ENCODE measurements around the gene INHA.

INHA gene

GRCh38 chr2:219549619-219550018 is 22.5 kb upstream of the INHA start:
- Histone ChIP-seq H3K4me1 (ENCODE audit: control insufficient read depth, insufficient read depth, low read length) (peaks cover 14% of the 10 kb centered on the region), H3K36me3 (ENCODE audit: control insufficient read depth, insufficient read depth, low read length) (no peaks in the 10 kb centered on the region), H3K4me3 (ENCODE audit: insufficient read depth, low read depth, low read length) (no peak overlapping the region), H3K27ac (ENCODE audit: insufficient read depth, low read depth, low read length, poor library complexity, severe bottlenecking) (no peak overlapping the region), H3K9me3 (ENCODE audit: control insufficient read depth, low read length) (no peaks in the 10 kb centered on the region), H3K27me3 (ENCODE audit: control insufficient read depth, insufficient read depth, low read length, poor library complexity, severe bottlenecking) (peaks cover 50% of the 10 kb centered on the region)
- 94 to 95% methylated on average over 9 of the region's 9 CpGs for WGBS, 2 experiments

GRCh38 chr2:219551441-219552381 is 20.4 kb upstream of the INHA start:
- WGBS, 2 experiments = 2% methylated on average over 54 of the region's 54 CpGs
- no peak overlapping the region for H3K27ac ChIP-seq (ENCODE audit: insufficient read depth, low read depth, low read length, poor library complexity, severe bottlenecking)
- H3K4me3 ChIP-seq (ENCODE audit: insufficient read depth, low read depth, low read length) = peak overlapping the region; percentile 73
- H3K4me1 ChIP-seq (ENCODE audit: control insufficient read depth, insufficient read depth, low read length) = peaks cover 14% of the 10 kb centered on the region
- H3K27me3 ChIP-seq (ENCODE audit: control insufficient read depth, insufficient read depth, low read length, poor library complexity, severe bottlenecking) = peaks cover 39% of the 10 kb centered on the region
- H3K36me3 ChIP-seq (ENCODE audit: control insufficient read depth, insufficient read depth, low read length) = no peaks in the 10 kb centered on the region
- H3K9me3 ChIP-seq (ENCODE audit: control insufficient read depth, low read length) = no peaks in the 10 kb centered on the region

- H3K36me3 ChIP-seq (ENCODE audit: control insufficient read depth, insufficient read depth, low read length) = no peaks in the 10 kb centered on the region
- H3K27ac ChIP-seq (ENCODE audit: insufficient read depth, low read depth, low read length, poor library complexity, severe bottlenecking) = no peak overlapping the region
- WGBS, 2 experiments = 1 to 2% methylated on average over 99 of the region's 99 CpGs
- peaks cover 14% of the 10 kb centered on the region for H3K4me1 ChIP-seq (ENCODE audit: control insufficient read depth, insufficient read depth, low read length)
- peak overlapping the region; percentile 73 for H3K4me3 ChIP-seq (ENCODE audit: insufficient read depth, low read depth, low read length)
- peaks cover 39% of the 10 kb centered on the region for H3K27me3 ChIP-seq (ENCODE audit: control insufficient read depth, insufficient read depth, low read length, poor library complexity, severe bottlenecking)
- H3K9me3 ChIP-seq (ENCODE audit: control insufficient read depth, low read length) = no peaks in the 10 kb centered on the region
These were observed 19.5 kb upstream of the INHA start for GRCh38 chr2:219552382-219553167.

- Histone ChIP-seq H3K27ac (ENCODE audit: insufficient read depth, low read depth, low read length, poor library complexity, severe bottlenecking) (no peak overlapping the region), H3K4me3 (ENCODE audit: insufficient read depth, low read depth, low read length) (peak overlapping the region; percentile 73)
- 54% methylated on average over 7 of the region's 7 CpGs for WGBS, 2 experiments
These were observed 19.0 kb upstream of the INHA start for GRCh38 chr2:219553168-219553417.

GRCh38 chr2:219553463-219553963 is 18.6 kb upstream of the INHA start:
- H3K9me3 ChIP-seq (ENCODE audit: control insufficient read depth, low read length) = no peaks in the 10 kb centered on the region
- 82 to 85% methylated on average over 12 of the region's 12 CpGs for WGBS, 2 experiments
- H3K27ac ChIP-seq (ENCODE audit: insufficient read depth, low read depth, low read length, poor library complexity, severe bottlenecking) = no peak overlapping the region

More at GRCh38 chr2:219553168-219553417, 19.0 kb upstream of the INHA start:
- peaks cover 14% of the 10 kb centered on the region for H3K4me1 ChIP-seq (ENCODE audit: control insufficient read depth, insufficient read depth, low read length)
- peaks cover 39% of the 10 kb centered on the region for H3K27me3 ChIP-seq (ENCODE audit: control insufficient read depth, insufficient read depth, low read length, poor library complexity, severe bottlenecking)
- no peaks in the 10 kb centered on the region for H3K9me3 ChIP-seq (ENCODE audit: control insufficient read depth, low read length)
- H3K36me3 ChIP-seq (ENCODE audit: control insufficient read depth, insufficient read depth, low read length) = no peaks in the 10 kb centered on the region

GRCh38 chr2:219554350-219554749 is 17.8 kb upstream of the INHA start:
- 90 to 92% methylated on average over 15 of the region's 15 CpGs for WGBS, 2 experiments
- H3K4me3 ChIP-seq (ENCODE audit: insufficient read depth, low read depth, low read length) = no peak overlapping the region
- no peaks in the 10 kb centered on the region for H3K36me3 ChIP-seq (ENCODE audit: control insufficient read depth, insufficient read depth, low read length)

More at GRCh38 chr2:219553463-219553963, 18.6 kb upstream of the INHA start:
- Histone ChIP-seq H3K27me3 (ENCODE audit: control insufficient read depth, insufficient read depth, low read length, poor library complexity, severe bottlenecking) (peaks cover 39% of the 10 kb centered on the region), H3K4me1 (ENCODE audit: control insufficient read depth, insufficient read depth, low read length) (peaks cover 14% of the 10 kb centered on the region), H3K4me3 (ENCODE audit: insufficient read depth, low read depth, low read length) (no peak overlapping the region), H3K36me3 (ENCODE audit: control insufficient read depth, insufficient read depth, low read length) (no peaks in the 10 kb centered on the region)

GRCh38 chr2:219555956-219556355 is 16.2 kb upstream of the INHA start:
- Histone ChIP-seq H3K27me3 (ENCODE audit: control insufficient read depth, insufficient read depth, low read length, poor library complexity, severe bottlenecking) (peaks cover 31% of the 10 kb centered on the region), H3K4me1 (ENCODE audit: control insufficient read depth, insufficient read depth, low read length) (peaks cover 12% of the 10 kb centered on the region), H3K36me3 (ENCODE audit: control insufficient read depth, insufficient read depth, low read length) (no peaks in the 10 kb centered on the region), H3K4me3 (ENCODE audit: insufficient read depth, low read depth, low read length) (no peak overlapping the region), H3K27ac (ENCODE audit: insufficient read depth, low read depth, low read length, poor library complexity, severe bottlenecking) (no peak overlapping the region), H3K9me3 (ENCODE audit: control insufficient read depth, low read length) (no peaks in the 10 kb centered on the region)
- WGBS, 2 experiments = 95% methylated on average over 20 of the region's 20 CpGs

More at GRCh38 chr2:219554350-219554749, 17.8 kb upstream of the INHA start:
- H3K27ac ChIP-seq (ENCODE audit: insufficient read depth, low read depth, low read length, poor library complexity, severe bottlenecking) = no peak overlapping the region
- no peaks in the 10 kb centered on the region for H3K9me3 ChIP-seq (ENCODE audit: control insufficient read depth, low read length)
- peaks cover 14% of the 10 kb centered on the region for H3K4me1 ChIP-seq (ENCODE audit: control insufficient read depth, insufficient read depth, low read length)
- H3K27me3 ChIP-seq (ENCODE audit: control insufficient read depth, insufficient read depth, low read length, poor library complexity, severe bottlenecking) = peaks cover 39% of the 10 kb centered on the region

GRCh38 chr2:219556413-219556812 is 15.7 kb upstream of the INHA start:
- WGBS, 2 experiments = 95% methylated on average over 19 of the region's 19 CpGs
- Histone ChIP-seq H3K36me3 (ENCODE audit: control insufficient read depth, insufficient read depth, low read length) (no peaks in the 10 kb centered on the region), H3K4me3 (ENCODE audit: insufficient read depth, low read depth, low read length) (no peak overlapping the region), H3K27ac (ENCODE audit: insufficient read depth, low read depth, low read length, poor library complexity, severe bottlenecking) (no peak overlapping the region), H3K9me3 (ENCODE audit: control insufficient read depth, low read length) (no peaks in the 10 kb centered on the region), H3K4me1 (ENCODE audit: control insufficient read depth, insufficient read depth, low read length) (peaks cover 8% of the 10 kb centered on the region), H3K27me3 (ENCODE audit: control insufficient read depth, insufficient read depth, low read length, poor library complexity, severe bottlenecking) (peaks cover 26% of the 10 kb centered on the region)

GRCh38 chr2:219557320-219557719 is 14.8 kb upstream of the INHA start:
- H3K9me3 ChIP-seq (ENCODE audit: control insufficient read depth, low read length) = no peaks in the 10 kb centered on the region
- H3K27me3 ChIP-seq (ENCODE audit: control insufficient read depth, insufficient read depth, low read length, poor library complexity, severe bottlenecking) = peaks cover 18% of the 10 kb centered on the region
- H3K27ac ChIP-seq (ENCODE audit: insufficient read depth, low read depth, low read length, poor library complexity, severe bottlenecking) = no peak overlapping the region
- H3K36me3 ChIP-seq (ENCODE audit: control insufficient read depth, insufficient read depth, low read length) = no peaks in the 10 kb centered on the region
- peaks cover 6% of the 10 kb centered on the region for H3K4me1 ChIP-seq (ENCODE audit: control insufficient read depth, insufficient read depth, low read length)
- 94 to 95% methylated on average over 21 of the region's 21 CpGs for WGBS, 2 experiments
- no peak overlapping the region for H3K4me3 ChIP-seq (ENCODE audit: insufficient read depth, low read depth, low read length)
